ENCODE measurements around the gene JOSD2.

DNA sequence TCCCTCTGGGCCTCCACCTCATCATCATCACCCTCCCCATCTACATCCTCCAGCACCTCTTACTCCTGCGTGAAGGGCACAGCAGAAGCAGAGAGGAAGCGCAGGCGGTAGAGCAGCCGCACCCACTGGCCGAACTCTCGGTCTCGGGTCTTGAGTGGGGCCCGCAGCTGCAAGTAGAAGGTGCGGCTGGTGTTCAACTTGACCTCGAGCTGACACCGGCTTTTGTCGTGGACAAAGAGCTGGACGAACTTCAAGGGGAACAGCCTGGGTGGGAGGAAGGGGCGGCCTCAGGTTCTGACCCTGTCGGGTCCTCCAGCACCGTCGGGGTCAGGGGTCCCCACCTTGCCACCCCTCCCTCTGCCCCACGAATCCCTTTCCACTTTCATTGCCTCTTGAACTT lies 43.4 kb downstream of the JOSD2 start:
- TF ChIP-seq, protein P1, sequence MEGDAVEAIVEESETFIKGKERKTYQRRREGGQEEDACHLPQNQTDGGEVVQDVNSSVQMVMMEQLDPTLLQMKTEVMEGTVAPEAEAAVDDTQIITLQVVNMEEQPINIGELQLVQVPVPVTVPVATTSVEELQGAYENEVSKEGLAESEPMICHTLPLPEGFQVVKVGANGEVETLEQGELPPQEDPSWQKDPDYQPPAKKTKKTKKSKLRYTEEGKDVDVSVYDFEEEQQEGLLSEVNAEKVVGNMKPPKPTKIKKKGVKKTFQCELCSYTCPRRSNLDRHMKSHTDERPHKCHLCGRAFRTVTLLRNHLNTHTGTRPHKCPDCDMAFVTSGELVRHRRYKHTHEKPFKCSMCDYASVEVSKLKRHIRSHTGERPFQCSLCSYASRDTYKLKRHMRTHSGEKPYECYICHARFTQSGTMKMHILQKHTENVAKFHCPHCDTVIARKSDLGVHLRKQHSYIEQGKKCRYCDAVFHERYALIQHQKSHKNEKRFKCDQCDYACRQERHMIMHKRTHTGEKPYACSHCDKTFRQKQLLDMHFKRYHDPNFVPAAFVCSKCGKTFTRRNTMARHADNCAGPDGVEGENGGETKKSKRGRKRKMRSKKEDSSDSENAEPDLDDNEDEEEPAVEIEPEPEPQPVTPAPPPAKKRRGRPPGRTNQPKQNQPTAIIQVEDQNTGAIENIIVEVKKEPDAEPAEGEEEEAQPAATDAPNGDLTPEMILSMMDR (IDR thresholded peaks at IDR 0.05), result no peak
- TF ChIP-seq POLR2A (IDR thresholded peaks at IDR 0.05), result no peak

Data from esophagus squamous epithelium (tissue), 4 donors.